IPS DF 6.9 (cell line): ENCODE data around the gene NR4A2.

Experiments used
- DNase-seq: peaks from one replicate; pipeline ENCODE4 v3.0.0-alpha.2; 2013; ENCODE audit warnings: low read depth, low spot score
- H3K27ac ChIP-seq: one replicate; pipeline ENCODE4 v1.5.1; 2013; ENCODE audit warnings: low read length, control low read depth
- H3K27me3 ChIP-seq: 2 replicates; pipeline ENCODE4 v1.6.1; 2013; ENCODE audit warnings: mild to moderate bottlenecking, low read length; ENCODE audit not compliant: control insufficient read depth, insufficient read depth
- H3K36me3 ChIP-seq: 2 replicates; pipeline ENCODE4 v1.6.1; 2013; ENCODE audit warnings: low read length; ENCODE audit not compliant: control insufficient read depth, insufficient read depth
- H3K4me1 ChIP-seq: 2 replicates; pipeline ENCODE4 v1.6.1; 2013; ENCODE audit warnings: low read length; ENCODE audit not compliant: control insufficient read depth, insufficient read depth
- H3K4me3 ChIP-seq: 2 replicates; pipeline ENCODE4 v1.5.1; 2013; ENCODE audit warnings: mild to moderate bottlenecking, low read length
- H3K9me3 ChIP-seq: 2 replicates; pipeline ENCODE4 v1.6.1; 2013; ENCODE audit warnings: low read length, inconsistent platforms; ENCODE audit not compliant: control insufficient read depth, insufficient read depth
- WGBS: extraction: QIAGEN DNeasy Blood & Tissue Kit; methylation state at CpG from one replicate; pipeline ENCODE4 v1.1.7; 2013; ENCODE audit warnings: mixed read lengths, missing lambda C conversion rate; ENCODE audit not compliant: insufficient read length, insufficient coverage; 5-methylcytosine and 5-hydroxymethylcytosine counted together

Gene NR4A2

GRCh38 chr2:156329927-156330726 is 2.4 kb downstream of the NR4A2 start:
- Histone ChIP-seq H3K9me3 (no peaks in the 10 kb centered on the region), H3K36me3 (no peaks in the 10 kb centered on the region), H3K4me3 (no peak overlapping the region), H3K27ac (no peak overlapping the region), H3K4me1 (peaks cover 5% of the 10 kb centered on the region; the same call in 1 of the 2 replicates), H3K27me3 (peaks cover 42% of the 10 kb centered on the region)
- DNase-seq, result no peak
- WGBS, result no CpG with 5 or more reads among the region's 23 CpGs

GRCh38 chr2:156329031-156329926 is 3.2 kb downstream of the NR4A2 start:
- no peak for DNase-seq
- Histone ChIP-seq H3K4me3 (peak overlapping the region; percentile 26; the same call in 1 of the 2 replicates), H3K36me3 (no peaks in the 10 kb centered on the region), H3K4me1 (peaks cover 5% of the 10 kb centered on the region; the same call in 1 of the 2 replicates), H3K27me3 (peaks cover 42% of the 10 kb centered on the region), H3K9me3 (no peaks in the 10 kb centered on the region), H3K27ac (no peak overlapping the region)
- WGBS, result no CpG with 5 or more reads among the region's 64 CpGs

GRCh38 chr2:156327835-156328695 is 4.5 kb downstream of the NR4A2 start:
- H3K4me3 ChIP-seq, result 0 out of 2 replicates have a peak overlapping the region, but pooled peaks have one; percentile 18
- no peaks in the 10 kb centered on the region for H3K36me3 ChIP-seq
- DNase-seq, result no peak
- no peak overlapping the region for H3K27ac ChIP-seq
- no peaks in the 10 kb centered on the region for H3K9me3 ChIP-seq
- H3K27me3 ChIP-seq, result peaks cover 50% of the 10 kb centered on the region
- peaks cover 5% of the 10 kb centered on the region; the same call in 1 of the 2 replicates for H3K4me1 ChIP-seq
- WGBS, result no CpG with 5 or more reads among the region's 38 CpGs

GRCh38 chr2:156326526-156327095 is 5.9 kb downstream of the NR4A2 start:
- H3K27ac ChIP-seq, result no peak overlapping the region
- peaks cover 61% of the 10 kb centered on the region for H3K27me3 ChIP-seq
- 100% methylated on average over 1 of the region's 12 CpGs for WGBS
- no peak overlapping the region for H3K4me3 ChIP-seq
- H3K4me1 ChIP-seq, result peaks cover 7% of the 10 kb centered on the region; the same call in 1 of the 2 replicates
- no peaks in the 10 kb centered on the region for H3K36me3 ChIP-seq
- H3K9me3 ChIP-seq, result no peaks in the 10 kb centered on the region
- DNase-seq, result no peak

- Histone ChIP-seq H3K27me3 (peaks cover 62% of the 10 kb centered on the region), H3K4me3 (no peak overlapping the region), H3K9me3 (no peaks in the 10 kb centered on the region), H3K27ac (no peak overlapping the region), H3K36me3 (no peaks in the 10 kb centered on the region), H3K4me1 (peaks cover 7% of the 10 kb centered on the region; the same call in 1 of the 2 replicates)
- no peak for DNase-seq
- no CpG with 5 or more reads among the region's 12 CpGs for WGBS
Observed at GRCh38 chr2:156325688-156326525, 6.6 kb downstream of the NR4A2 start.

GRCh38 chr2:156323754-156324153 is 8.8 kb downstream of the NR4A2 start:
- peaks cover 7% of the 10 kb centered on the region; the same call in 1 of the 2 replicates for H3K4me1 ChIP-seq
- peaks cover 49% of the 10 kb centered on the region for H3K27me3 ChIP-seq
- no peak overlapping the region for H3K4me3 ChIP-seq
- no peak overlapping the region for H3K27ac ChIP-seq
- H3K9me3 ChIP-seq, result no peaks in the 10 kb centered on the region
- DNase-seq, result no peak
- no peaks in the 10 kb centered on the region for H3K36me3 ChIP-seq
- WGBS, result no CpG with 5 or more reads among the region's 2 CpGs

GRCh38 chr2:156322686-156323231 is 9.8 kb downstream of the NR4A2 start:
- H3K4me3 ChIP-seq, result peak overlapping the region; percentile 29; the same call in 1 of the 2 replicates
- no peaks in the 10 kb centered on the region for H3K36me3 ChIP-seq
- no peak overlapping the region for H3K27ac ChIP-seq
- WGBS, result no CpG with 5 or more reads among the region's 26 CpGs
- H3K9me3 ChIP-seq, result no peaks in the 10 kb centered on the region
- no peak for DNase-seq
- peaks cover 5% of the 10 kb centered on the region; the same call in 1 of the 2 replicates for H3K4me1 ChIP-seq
- peaks cover 45% of the 10 kb centered on the region for H3K27me3 ChIP-seq

GRCh38 chr2:156322051-156322685 is 10.4 kb downstream of the NR4A2 start:
- WGBS, result no CpG with 5 or more reads among the region's 21 CpGs
- no peak for DNase-seq
- peaks cover 5% of the 10 kb centered on the region; the same call in 1 of the 2 replicates for H3K4me1 ChIP-seq
- no peaks in the 10 kb centered on the region for H3K36me3 ChIP-seq
- H3K9me3 ChIP-seq, result no peaks in the 10 kb centered on the region
- peaks cover 39% of the 10 kb centered on the region for H3K27me3 ChIP-seq
- no peak overlapping the region; the same call in 1 of the 2 replicates for H3K4me3 ChIP-seq
- H3K27ac ChIP-seq, result no peak overlapping the region
